A549 (cell line): ENCODE data around the gene QPCT. TPM values are rescaled to one million over a fixed set of nuclear protein-coding genes. Genes with fewer than 3 reads are reported as not detected.

Experiments
- ATAC-seq, 2 experiments: fragments of 200-7000 bp in 1 of 2; fragments of >200 bp in 1 of 2; cut with Nextera tagmentation in 1 of 2; cut with Tn5 transposase in 1 of 2; 3 replicates each; pipeline versions ENCODE4 v1.8.0 to v1.9.1; 2018 to 2020; ENCODE audit warnings: mild to moderate bottlenecking in 1 of 2, moderate library complexity in 1 of 2
- CTCF ChIA-PET: fragments of 300-600 bp; sonication (Branson Sonifier 250); formaldehyde crosslinking; extraction: SDS; loops from one replicate; lab custom pipeline; 2021; ENCODE audit warnings: antibody characterized with exemption, inconsistent platforms; lab: Yijun Ruan, JAX
- POLR2A ChIA-PET: fragments of 350-600 bp; formaldehyde crosslinking; extraction: SDS; loops from one replicate; lab custom pipeline; 2021; ENCODE audit warnings: antibody characterized with exemption, inconsistent platforms; lab: Yijun Ruan, JAX
- DNase-seq, 2 experiments: peaks; one replicate each; pipeline versions ENCODE4 v3.0.0 to v3.0.0-alpha.2; 2011 to 2016; ENCODE audit warnings: low read depth in 1 of 2, low spot score in 1 of 2
- FAIRE-seq: peaks from 2 replicates; lab custom pipeline; 2011; peaks lifted over from hg19 to GRCh38; lab: Jason Lieb, UNC
- H3K27ac ChIP-seq, 2 experiments: fragments of >200 bp; sonication (Bioruptor Twin); formaldehyde crosslinking; 3 replicates each; pipeline ENCODE4 v1.5.1; 2016 to 2017
- H3K4me1 ChIP-seq: fragments of >200 bp; sonication (Bioruptor Twin); formaldehyde crosslinking; 3 replicates; pipeline ENCODE4 v1.6.1; 2016
- H3K4me2 ChIP-seq: fragments of >200 bp; sonication (Bioruptor Twin); formaldehyde crosslinking; 3 replicates; pipeline ENCODE4 v1.6.1; 2016
- H3K4me3 ChIP-seq: fragments of >200 bp; sonication (Bioruptor Twin); formaldehyde crosslinking; 3 replicates; pipeline ENCODE4 v1.5.1; 2016
- H3K9me3 ChIP-seq: fragments of >200 bp; sonication (Bioruptor Twin); formaldehyde crosslinking; 3 replicates; pipeline ENCODE4 v1.6.1; 2016
- CBX2 ChIP-seq: fragments of 200-600 bp; sonication (generic); IDR thresholded peaks from 2 replicates; pipeline ENCODE4 v1.6.1; 2016; ENCODE audit warnings: low read depth, mild to moderate bottlenecking, borderline replicate concordance
- CBX8 ChIP-seq: fragments of 200-600 bp; sonication (generic); IDR thresholded peaks from 2 replicates; pipeline ENCODE4 v1.6.1; 2016
- CHD2 ChIP-seq: fragments of 150-350 bp; IDR thresholded peaks from 2 replicates; pipeline ENCODE4 v1.6.1; 2014; ENCODE audit warnings: low read length; ENCODE audit not compliant: partially characterized antibody
- EHMT2 ChIP-seq: fragments of 200-600 bp; sonication (generic); IDR thresholded peaks from 2 replicates; pipeline ENCODE4 v1.6.1; 2016; ENCODE audit warnings: antibody characterized with exemption, low read depth, mild to moderate bottlenecking, moderate library complexity
- ESRRA ChIP-seq: fragments of 150-350 bp; IDR thresholded peaks from 2 replicates; pipeline ENCODE4 v1.6.1; 2014; ENCODE audit warnings: mild to moderate bottlenecking, low read length, borderline replicate concordance
- FOSB ChIP-seq: fragments of 250-450 bp; sonication (Bioruptor Pico); IDR thresholded peaks from 2 replicates; pipeline ENCODE4 v1.5.0; 2020; ENCODE audit warnings: mild to moderate bottlenecking, moderate library complexity
- FOXS1 ChIP-seq: fragments of 250-450 bp; sonication (Bioruptor Pico); IDR thresholded peaks from 2 replicates; pipeline ENCODE4 v1.5.0; 2020; ENCODE audit warnings: mild to moderate bottlenecking, moderate library complexity
- GATA3 ChIP-seq: IDR thresholded peaks from 2 replicates; pipeline ENCODE4 v1.6.1; 2012; ENCODE audit warnings: borderline replicate concordance
- HDAC2 ChIP-seq: fragments of 200-600 bp; sonication (generic); IDR thresholded peaks from 2 replicates; pipeline ENCODE4 v1.6.1; 2016
- HES2 ChIP-seq: fragments of >200 bp; sonication (Bioruptor Twin); formaldehyde crosslinking; IDR thresholded peaks from 2 replicates; pipeline ENCODE4 v1.6.1; 2016
- HMGXB4 ChIP-seq: fragments of 250-450 bp; sonication (Bioruptor Pico); IDR thresholded peaks from 2 replicates; pipeline ENCODE4 v1.5.0; 2021; ENCODE audit warnings: mild to moderate bottlenecking, moderate library complexity, borderline replicate concordance
- JUNB ChIP-seq: fragments of >200 bp; sonication (Bioruptor Twin); formaldehyde crosslinking; IDR thresholded peaks from 2 replicates; pipeline ENCODE4 v1.6.1; 2016
- MYC ChIP-seq: IDR thresholded peaks from 2 replicates; pipeline ENCODE4 v1.6.1; 2012; ENCODE audit warnings: mild to moderate bottlenecking, inconsistent platforms, low read length, improper control_type of control experiment, borderline replicate concordance
- NPAS2 ChIP-seq: fragments of 250-450 bp; sonication (Bioruptor Pico); IDR thresholded peaks from 2 replicates; pipeline ENCODE4 v1.8.0; 2022; ENCODE audit warnings: mild to moderate bottlenecking, moderate library complexity, borderline replicate concordance
- NR3C1 ChIP-seq: fragments of >200 bp; sonication (Bioruptor Twin); formaldehyde crosslinking; IDR thresholded peaks from 3 replicates; pipeline ENCODE4 v1.6.1; 2017
- PBX3 ChIP-seq: IDR thresholded peaks from 2 replicates; pipeline ENCODE4 v1.6.1; 2012
- PHF8 ChIP-seq: fragments of 200-600 bp; sonication (generic); IDR thresholded peaks from 2 replicates; pipeline ENCODE4 v1.6.1; 2016; ENCODE audit warnings: low read depth, mild to moderate bottlenecking, antibody characterized with exemption, moderate library complexity, borderline replicate concordance
- POLR2A ChIP-seq: IDR thresholded peaks from 2 replicates; pipeline ENCODE4 v1.6.1; 2012; ENCODE audit warnings: mild to moderate bottlenecking, low read length
- RAD21 ChIP-seq, 2 experiments: fragments of >200 bp in 1 of 2; sonication (Bioruptor Twin) in 1 of 2; formaldehyde crosslinking in 1 of 2; IDR thresholded peaks in 1 of 2; conservative IDR thresholded peaks in 1 of 2; 2 replicates in 1 of 2; 3 replicates in 1 of 2; pipeline ENCODE4 v1.6.1; 2012 to 2018; ENCODE audit warnings: inconsistent platforms in 1 of 2
- RNF2 ChIP-seq: fragments of 200-600 bp; sonication (generic); IDR thresholded peaks from 2 replicates; pipeline ENCODE4 v1.6.1; 2016; ENCODE audit warnings: low read depth, mild to moderate bottlenecking, antibody characterized with exemption, moderate library complexity, borderline replicate concordance
- SMC3 ChIP-seq: fragments of >200 bp; sonication (Bioruptor Twin); formaldehyde crosslinking; IDR thresholded peaks from 3 replicates; pipeline ENCODE4 v1.6.1; 2018; ENCODE audit warnings: inconsistent platforms
- SREBF2 ChIP-seq: fragments of 450-650 bp; IDR thresholded peaks from 2 replicates; pipeline ENCODE4 v1.6.1; 2014; ENCODE audit warnings: mild to moderate bottlenecking, moderate library complexity
- TFCP2L1 ChIP-seq: fragments of 250-450 bp; sonication (Bioruptor Pico); IDR thresholded peaks from 2 replicates; pipeline ENCODE4 v1.5.0; 2021; ENCODE audit warnings: mild to moderate bottlenecking
- ZC3H11A ChIP-seq: fragments of 450-650 bp; IDR thresholded peaks from 2 replicates; pipeline ENCODE4 v1.6.1; 2014; ENCODE audit warnings: antibody characterized with exemption, mild to moderate bottlenecking
- ZSCAN20 ChIP-seq: fragments of 250-450 bp; sonication (Bioruptor Pico); IDR thresholded peaks from 2 replicates; pipeline ENCODE4 v1.8.0; 2022; ENCODE audit warnings: mild to moderate bottlenecking, moderate library complexity
- WGBS: methylation state at CpG from one replicate; pipeline ENCODE4 v1.1.6; 2017; ENCODE audit errors: missing lambda C conversion rate; 5-methylcytosine and 5-hydroxymethylcytosine counted together
- polyA plus RNA-seq, 4 experiments: library from polyadenylated mRNA; depleted of rRNA in 3 of 4; stranded (reverse); fragments of >200 nt; fragmentation: RNase III in 1 of 4; extraction: RNeasy Plus Mini Kit Qiagen cat#74134 plus additional on column Dnase treatment in 1 of 4; gene quantifications; 2 replicates in 3 of 4; 3 replicates in 1 of 4; pipeline ENCODE4 v1.2.3, GENCODE V29; 2011 to 2017
- TF ChIP-seq, protein P1 (sequence below): fragments of 450-650 bp; IDR thresholded peaks from 2 replicates; pipeline ENCODE4 v1.6.1; 2014; ENCODE audit warnings: antibody characterized with exemption
- TF ChIP-seq, protein P2 (sequence below): fragments of >200 bp; sonication (Bioruptor Twin); formaldehyde crosslinking; IDR thresholded peaks from 3 replicates; pipeline ENCODE4 v1.5.1; 2016
- TF ChIP-seq, protein P3 (sequence below): IDR thresholded peaks from 2 replicates; pipeline ENCODE4 v1.6.1; 2012

Gene QPCT
- polyA plus RNA-seq, 2 of the 4 experiments (the other 2 are of a cell fraction): 20.0 to 42.7 TPM

DNA sequence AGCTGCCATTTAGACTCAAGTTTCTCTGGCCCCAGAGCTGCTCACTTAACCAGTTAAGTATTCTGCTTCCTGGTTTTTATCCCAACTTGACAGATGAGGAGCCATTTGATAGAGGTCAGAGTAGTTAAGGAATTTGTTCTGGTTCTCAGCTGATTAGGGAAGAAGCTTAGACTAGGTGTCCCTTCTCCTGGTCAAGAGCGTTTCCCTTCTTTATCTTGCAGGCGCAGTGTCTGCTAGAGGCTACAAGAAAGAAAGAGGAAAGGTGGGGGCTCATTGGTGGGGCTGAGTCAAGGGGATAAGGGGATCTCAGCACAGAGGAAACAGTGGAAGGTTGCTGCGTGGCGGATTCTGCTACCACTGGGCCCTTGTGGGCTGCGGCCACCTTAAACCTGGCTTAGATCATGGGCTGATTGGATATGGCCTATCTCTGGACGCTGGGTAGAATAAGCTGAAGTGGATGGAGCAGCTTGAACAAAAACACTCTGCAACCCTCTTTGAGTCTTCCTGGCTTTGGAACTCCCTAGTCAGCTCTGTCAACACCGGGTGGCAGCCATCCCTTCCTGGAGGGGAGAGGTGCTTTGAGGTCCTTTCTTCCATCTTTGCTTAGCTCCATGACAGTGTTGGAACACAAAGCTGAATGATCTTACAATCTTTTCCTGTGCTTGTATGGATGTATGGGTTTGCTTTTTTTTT, 70.8 kb downstream of the QPCT start:
- ChIA-PET POLR2A (interaction anchor here (1.1 to 1.9 kb wide), 3 partner anchors 256 to 417 kb away, joined by 4 to 7 read pairs (median 4); partner anchors contain the start of gene CDC42EP3), CTCF (interaction anchor here (0.6 to 13.6 kb wide), 99 partner anchors 7 to 861 kb away, joined by 3 to 433 read pairs (median 5); partner anchors contain the start of gene CDC42EP3)
- DNase-seq: peak in 1 of 2 experiments; percentile 31
- TF ChIP-seq SMC3 (peak; percentile 40; the same call in 2 of the 3 replicates), HES2 (no peak), PHF8 (no peak), PBX3 (no peak), FOSB (CRISPR knock-in tag) (no peak), NR3C1 (no peak), ZSCAN20 (CRISPR knock-in tag) (no peak), ESRRA (no peak), RAD21 (conservative IDR thresholded peaks at IDR 0.05 in 1 of 2, IDR thresholded peaks at IDR 0.05 in 1 of 2) (peak; percentile 22 to 34; a peak in 3 of 5 replicates), HDAC2 (no peak), JUNB (no peak), CBX8 (no peak), RNF2 (no peak)
- TF ChIP-seq, protein P1, sequence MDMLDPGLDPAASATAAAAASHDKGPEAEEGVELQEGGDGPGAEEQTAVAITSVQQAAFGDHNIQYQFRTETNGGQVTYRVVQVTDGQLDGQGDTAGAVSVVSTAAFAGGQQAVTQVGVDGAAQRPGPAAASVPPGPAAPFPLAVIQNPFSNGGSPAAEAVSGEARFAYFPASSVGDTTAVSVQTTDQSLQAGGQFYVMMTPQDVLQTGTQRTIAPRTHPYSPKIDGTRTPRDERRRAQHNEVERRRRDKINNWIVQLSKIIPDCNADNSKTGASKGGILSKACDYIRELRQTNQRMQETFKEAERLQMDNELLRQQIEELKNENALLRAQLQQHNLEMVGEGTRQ: no peak
- TF ChIP-seq, protein P2, sequence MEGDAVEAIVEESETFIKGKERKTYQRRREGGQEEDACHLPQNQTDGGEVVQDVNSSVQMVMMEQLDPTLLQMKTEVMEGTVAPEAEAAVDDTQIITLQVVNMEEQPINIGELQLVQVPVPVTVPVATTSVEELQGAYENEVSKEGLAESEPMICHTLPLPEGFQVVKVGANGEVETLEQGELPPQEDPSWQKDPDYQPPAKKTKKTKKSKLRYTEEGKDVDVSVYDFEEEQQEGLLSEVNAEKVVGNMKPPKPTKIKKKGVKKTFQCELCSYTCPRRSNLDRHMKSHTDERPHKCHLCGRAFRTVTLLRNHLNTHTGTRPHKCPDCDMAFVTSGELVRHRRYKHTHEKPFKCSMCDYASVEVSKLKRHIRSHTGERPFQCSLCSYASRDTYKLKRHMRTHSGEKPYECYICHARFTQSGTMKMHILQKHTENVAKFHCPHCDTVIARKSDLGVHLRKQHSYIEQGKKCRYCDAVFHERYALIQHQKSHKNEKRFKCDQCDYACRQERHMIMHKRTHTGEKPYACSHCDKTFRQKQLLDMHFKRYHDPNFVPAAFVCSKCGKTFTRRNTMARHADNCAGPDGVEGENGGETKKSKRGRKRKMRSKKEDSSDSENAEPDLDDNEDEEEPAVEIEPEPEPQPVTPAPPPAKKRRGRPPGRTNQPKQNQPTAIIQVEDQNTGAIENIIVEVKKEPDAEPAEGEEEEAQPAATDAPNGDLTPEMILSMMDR: 0 out of 3 replicates have a peak, but pooled peaks have one; percentile 8
- TF ChIP-seq, protein P3, sequence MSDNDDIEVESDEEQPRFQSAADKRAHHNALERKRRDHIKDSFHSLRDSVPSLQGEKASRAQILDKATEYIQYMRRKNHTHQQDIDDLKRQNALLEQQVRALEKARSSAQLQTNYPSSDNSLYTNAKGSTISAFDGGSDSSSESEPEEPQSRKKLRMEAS: no peak
- H3K27ac ChIP-seq: peak overlapping the region; percentile 8 to 15; a peak in 2 of 6 replicates
- H3K4me2 ChIP-seq: no peak overlapping the region
- no peak overlapping the region for H3K4me3 ChIP-seq
- no peak for FAIRE-seq
- WGBS: 84% methylated on average over 7 of the region's 7 CpGs
- peaks cover 6% of the 10 kb centered on the region; the same call in 2 of the 3 replicates for H3K4me1 ChIP-seq
- ATAC-seq: peak; percentile 44 to 48; a peak in 3 of 6 replicates
- no peaks in the 10 kb centered on the region for H3K9me3 ChIP-seq

DNA sequence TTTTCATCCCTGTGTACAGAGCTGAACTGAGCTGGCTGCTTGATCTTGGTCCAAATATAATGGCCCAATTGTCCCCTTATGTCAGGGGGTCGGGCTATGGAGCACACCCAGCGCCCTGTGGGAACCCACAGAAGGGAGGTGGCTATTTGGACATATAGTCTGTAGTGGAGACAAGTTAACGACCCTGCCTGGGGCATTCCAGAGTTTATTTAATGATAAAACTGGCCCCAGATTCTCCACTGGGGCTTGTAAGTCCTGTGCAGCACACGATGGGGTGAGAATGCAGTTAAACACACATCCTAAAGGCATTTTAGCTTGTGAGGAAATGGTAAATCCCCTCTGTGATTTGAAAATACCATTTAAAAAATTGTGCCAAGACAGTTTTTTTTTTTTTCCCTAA, 72.9 kb downstream of the QPCT start:
- H3K4me2 ChIP-seq: no peak overlapping the region
- H3K27ac ChIP-seq: no peak overlapping the region
- no peaks in the 10 kb centered on the region for H3K9me3 ChIP-seq
- DNase-seq (no peak), ATAC-seq (no peak), FAIRE-seq (no peak)
- WGBS: 31% methylated on average over 4 of the region's 4 CpGs
- no peak for TF ChIP-seq RAD21 (conservative IDR thresholded peaks at IDR 0.05 in 1 of 2, IDR thresholded peaks at IDR 0.05 in 1 of 2)
- ChIA-PET POLR2A (no interaction called here), CTCF (interaction anchor here (0.6 to 13.6 kb wide), 9 partner anchors 12 to 857 kb away, joined by 3 to 433 read pairs (median 4); no protein-coding TSS in a partner anchor)
- H3K4me1 ChIP-seq: peaks cover 6% of the 10 kb centered on the region; the same call in 2 of the 3 replicates
- no peak overlapping the region for H3K4me3 ChIP-seq

DNA sequence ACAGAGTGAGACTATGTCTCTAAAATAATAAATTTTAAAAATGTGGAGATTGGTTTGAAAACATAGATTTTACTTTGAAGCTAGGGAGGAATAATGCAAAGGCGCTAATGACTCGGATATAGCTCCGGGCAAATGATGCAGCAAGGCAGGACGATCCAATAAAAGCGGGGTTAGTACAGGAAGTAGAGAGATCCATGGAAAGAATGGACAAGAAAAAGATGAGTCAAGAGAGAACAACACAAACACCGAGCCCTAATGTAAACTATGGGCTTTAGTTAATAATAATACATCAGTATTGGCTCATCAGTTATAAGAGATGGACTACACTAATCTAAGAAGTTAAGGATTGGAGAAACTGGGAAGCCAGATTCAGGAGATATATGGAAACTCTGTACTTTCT, 74.5 kb downstream of the QPCT start:
- Histone ChIP-seq H3K4me1 (peaks cover 6% of the 10 kb centered on the region; the same call in 2 of the 3 replicates), H3K4me2 (peak overlapping the region; percentile 40; the same call in 1 of the 3 replicates), H3K27ac (no peak overlapping the region), H3K4me3 (no peak overlapping the region), H3K9me3 (no peaks in the 10 kb centered on the region)
- ChIA-PET POLR2A (no interaction called here), CTCF (interaction anchor here (0.6 to 13.6 kb wide), 9 partner anchors 9 to 1190 kb away, joined by 3 to 433 read pairs (median 4); no protein-coding TSS in a partner anchor)
- WGBS: 36% methylated on average over 6 of the region's 6 CpGs
- ATAC-seq: no peak
- DNase-seq: no peak
- FAIRE-seq: no peak
- TF ChIP-seq CHD2 (no peak), CBX2 (no peak), HMGXB4 (CRISPR knock-in tag) (no peak), FOXS1 (no peak), ZC3H11A (no peak), EHMT2 (no peak), RNF2 (no peak), NPAS2 (CRISPR knock-in tag) (no peak), GATA3 (no peak), POLR2A (no peak), TFCP2L1 (CRISPR knock-in tag) (no peak), NR3C1 (no peak), SREBF2 (no peak), MYC (no peak), FOSB (CRISPR knock-in tag) (no peak)
